ENCODE results near the gene CYB5A.

Gene CYB5A

GRCh38 chr18:74299162-74299561 is 7.4 kb upstream of the CYB5A start:
- TF ChIP-seq POLR2AphosphoS5 (IDR thresholded peaks at IDR 0.05; ENCODE audit: low read depth, low read length): no peak
- no peak for TF ChIP-seq FOXP2 (optimal IDR thresholded peaks at IDR 0.05; ENCODE audit: borderline replicate concordance, extremely low read depth, extremely low read length, insufficient read depth)
- no peak for TF ChIP-seq SIN3A (IDR thresholded peaks at IDR 0.05; ENCODE audit: borderline replicate concordance, insufficient read depth, low read length)
- no peak for TF ChIP-seq REST (IDR thresholded peaks at IDR 0.05; ENCODE audit: insufficient read depth in 1 of 2, low read depth in 2 of 2, low read length in 2 of 2)
- TF ChIP-seq TAF1 (IDR thresholded peaks at IDR 0.05; ENCODE audit: borderline replicate concordance, insufficient read depth, low read length): no peak

GRCh38 chr18:74294526-74294925 is 2.8 kb upstream of the CYB5A start:
- TF ChIP-seq FOXP2 (optimal IDR thresholded peaks at IDR 0.05; ENCODE audit: borderline replicate concordance, extremely low read depth, extremely low read length, insufficient read depth): no peak
- TF ChIP-seq SIN3A (IDR thresholded peaks at IDR 0.05; ENCODE audit: borderline replicate concordance, insufficient read depth, low read length): no peak
- TF ChIP-seq TAF1 (IDR thresholded peaks at IDR 0.05; ENCODE audit: borderline replicate concordance, insufficient read depth, low read length): no peak
- TF ChIP-seq REST (IDR thresholded peaks at IDR 0.05; ENCODE audit: insufficient read depth in 1 of 2, low read depth in 2 of 2, low read length in 2 of 2): no peak
- no peak for TF ChIP-seq POLR2AphosphoS5 (IDR thresholded peaks at IDR 0.05; ENCODE audit: low read depth, low read length)

- TF ChIP-seq SIN3A (IDR thresholded peaks at IDR 0.05; ENCODE audit: borderline replicate concordance, insufficient read depth, low read length): no peak
- no peak for TF ChIP-seq FOXP2 (optimal IDR thresholded peaks at IDR 0.05; ENCODE audit: borderline replicate concordance, extremely low read depth, extremely low read length, insufficient read depth)
- no peak for TF ChIP-seq TAF1 (IDR thresholded peaks at IDR 0.05; ENCODE audit: borderline replicate concordance, insufficient read depth, low read length)
- no peak for TF ChIP-seq REST (IDR thresholded peaks at IDR 0.05; ENCODE audit: insufficient read depth in 1 of 2, low read depth in 2 of 2, low read length in 2 of 2)
- TF ChIP-seq POLR2AphosphoS5 (IDR thresholded peaks at IDR 0.05; ENCODE audit: low read depth, low read length): no peak
Observed at GRCh38 chr18:74292541-74292858, 737 bp upstream of the CYB5A start.

GRCh38 chr18:74291472-74291770 is 342 bp downstream of the CYB5A start:
- TF ChIP-seq FOXP2 (optimal IDR thresholded peaks at IDR 0.05; ENCODE audit: borderline replicate concordance, extremely low read depth, extremely low read length, insufficient read depth) (no peak), POLR2AphosphoS5 (IDR thresholded peaks at IDR 0.05; ENCODE audit: low read depth, low read length) (no peak), TAF1 (IDR thresholded peaks at IDR 0.05; ENCODE audit: borderline replicate concordance, insufficient read depth, low read length) (no peak), REST (IDR thresholded peaks at IDR 0.05; ENCODE audit: insufficient read depth in 1 of 2, low read depth in 2 of 2, low read length in 2 of 2) (no peak), SIN3A (IDR thresholded peaks at IDR 0.05; ENCODE audit: borderline replicate concordance, insufficient read depth, low read length) (no peak)

GRCh38 chr18:74290794-74291471 is 830 bp downstream of the CYB5A start:
- no peak for TF ChIP-seq FOXP2 (optimal IDR thresholded peaks at IDR 0.05; ENCODE audit: borderline replicate concordance, extremely low read depth, extremely low read length, insufficient read depth)
- no peak for TF ChIP-seq TAF1 (IDR thresholded peaks at IDR 0.05; ENCODE audit: borderline replicate concordance, insufficient read depth, low read length)
